ENCODE measurements around the gene TMED3. TPM values are rescaled to one million over a fixed set of nuclear protein-coding genes. Genes with fewer than 3 reads are reported as not detected.
"Not testable (repeated sequence)": the region's sequence is repeated elsewhere in the genome, so short reads cannot be mapped to it uniquely, and the experiment has no call there.

TMED3 gene
- total and polyA plus RNA-seq, 8 donors = 53.9 to 80.5 (median 56.6) TPM

- intact Hi-C loops (cut with DNase I) = no loop called here
- Histone ChIP-seq H3K27me3 (peaks cover 0 to 14% of the 10 kb centered on the region in 2 donors), H3K9me3 (no peaks in the 10 kb centered on the region), H3K36me3 (peaks cover 0 to 72% of the 10 kb centered on the region in 2 donors), H3K4me1 (peaks cover 0 to 8% of the 10 kb centered on the region in 2 donors), H3K4me3 (no peak overlapping the region), H3K27ac (no peak overlapping the region)
- TF ChIP-seq, protein P1, sequence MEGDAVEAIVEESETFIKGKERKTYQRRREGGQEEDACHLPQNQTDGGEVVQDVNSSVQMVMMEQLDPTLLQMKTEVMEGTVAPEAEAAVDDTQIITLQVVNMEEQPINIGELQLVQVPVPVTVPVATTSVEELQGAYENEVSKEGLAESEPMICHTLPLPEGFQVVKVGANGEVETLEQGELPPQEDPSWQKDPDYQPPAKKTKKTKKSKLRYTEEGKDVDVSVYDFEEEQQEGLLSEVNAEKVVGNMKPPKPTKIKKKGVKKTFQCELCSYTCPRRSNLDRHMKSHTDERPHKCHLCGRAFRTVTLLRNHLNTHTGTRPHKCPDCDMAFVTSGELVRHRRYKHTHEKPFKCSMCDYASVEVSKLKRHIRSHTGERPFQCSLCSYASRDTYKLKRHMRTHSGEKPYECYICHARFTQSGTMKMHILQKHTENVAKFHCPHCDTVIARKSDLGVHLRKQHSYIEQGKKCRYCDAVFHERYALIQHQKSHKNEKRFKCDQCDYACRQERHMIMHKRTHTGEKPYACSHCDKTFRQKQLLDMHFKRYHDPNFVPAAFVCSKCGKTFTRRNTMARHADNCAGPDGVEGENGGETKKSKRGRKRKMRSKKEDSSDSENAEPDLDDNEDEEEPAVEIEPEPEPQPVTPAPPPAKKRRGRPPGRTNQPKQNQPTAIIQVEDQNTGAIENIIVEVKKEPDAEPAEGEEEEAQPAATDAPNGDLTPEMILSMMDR (IDR thresholded peaks at IDR 0.05) = no peak
- no peak for DNase-seq
- no peak for ATAC-seq
These were observed 4.9 kb downstream of the TMED3 start for GRCh38 chr15:79315623-79316328.

DNA sequence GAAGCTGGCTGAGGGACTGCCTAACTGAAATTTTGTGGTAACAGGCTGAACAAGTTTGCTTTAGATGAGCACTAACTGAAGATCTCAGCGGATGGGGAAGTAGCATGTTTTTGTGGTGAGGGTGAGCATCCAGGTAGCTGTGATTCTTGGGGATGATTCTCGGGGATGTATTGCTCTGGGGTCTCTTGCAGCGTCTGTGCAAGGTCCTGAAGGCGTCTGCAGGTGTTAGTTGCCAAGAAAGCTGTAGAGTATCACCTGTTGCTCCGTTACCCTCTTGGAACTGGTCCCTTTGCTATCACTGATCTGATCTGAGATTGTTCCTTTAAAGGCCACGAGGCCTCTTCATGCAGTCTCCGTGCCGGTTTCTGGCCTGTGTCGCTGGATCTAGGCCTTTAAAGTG lies 6.0 kb downstream of the TMED3 start:
- DNase-seq (no peak), ATAC-seq (no peak)
- H3K9me3 ChIP-seq = no peaks in the 10 kb centered on the region
- peaks cover 0 to 5% of the 10 kb centered on the region in 2 donors for H3K4me1 ChIP-seq
- H3K36me3 ChIP-seq = peaks cover 0 to 81% of the 10 kb centered on the region in 2 donors
- no peak overlapping the region for H3K27ac ChIP-seq
- intact Hi-C loops (cut with DNase I) = no loop called here
- TF ChIP-seq, protein P1 (IDR thresholded peaks at IDR 0.05) = no peak
- H3K27me3 ChIP-seq = peaks cover 0 to 5% of the 10 kb centered on the region in 2 donors
- no peak overlapping the region for H3K4me3 ChIP-seq

DNA sequence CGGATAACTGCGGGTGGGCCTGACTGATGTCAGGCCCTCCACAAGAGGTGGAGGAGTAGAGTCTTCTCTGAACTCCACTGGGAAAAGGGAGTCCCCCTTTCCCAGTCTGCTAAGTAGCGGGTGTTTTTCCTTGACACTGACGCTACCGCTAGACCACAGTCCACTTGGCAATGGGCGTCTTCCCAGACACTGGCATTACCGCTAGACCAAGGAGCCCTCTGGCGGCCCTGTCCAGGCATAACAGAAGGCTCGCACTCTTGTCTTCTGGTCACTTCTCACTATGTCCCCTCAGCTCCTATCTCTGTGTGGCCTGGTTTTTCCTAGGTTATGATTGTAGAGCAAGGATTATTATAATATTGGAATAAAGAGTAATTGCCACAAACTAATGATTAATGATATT lies 9.1 kb downstream of the TMED3 start:
- H3K9me3 ChIP-seq; ATAC-seq; H3K4me1 ChIP-seq; DNase-seq; H3K27me3 ChIP-seq; intact Hi-C loops (cut with DNase I); H3K4me3 ChIP-seq; H3K27ac ChIP-seq: not testable (repeated sequence)
- H3K36me3 ChIP-seq = peaks cover 0 to 89% of the 10 kb centered on the region in 2 donors

GRCh38 chr15:79321876-79322275 lies 11.0 kb downstream of the TMED3 start:
- Histone ChIP-seq H3K4me1 (no peaks in the 10 kb centered on the region), H3K36me3 (peaks cover 0 to 82% of the 10 kb centered on the region in 2 donors), H3K4me3 (no peak overlapping the region), H3K27me3 (no peaks in the 10 kb centered on the region), H3K9me3 (no peaks in the 10 kb centered on the region), H3K27ac (no peak overlapping the region)
- DNase-seq (no peak), ATAC-seq (no peak)
- TF ChIP-seq, protein P1 (IDR thresholded peaks at IDR 0.05) = no peak
- intact Hi-C loops (cut with DNase I) = no loop called here

- H3K36me3 ChIP-seq = peaks cover 0 to 80% of the 10 kb centered on the region in 2 donors
- intact Hi-C loops (cut with DNase I) = no loop called here
- H3K9me3 ChIP-seq = no peaks in the 10 kb centered on the region
- TF ChIP-seq, protein P1 (IDR thresholded peaks at IDR 0.05) = no peak
- H3K27ac ChIP-seq = no peak overlapping the region
- DNase-seq (no peak), ATAC-seq (no peak)
- no peak overlapping the region for H3K4me3 ChIP-seq
- H3K27me3 ChIP-seq = no peaks in the 10 kb centered on the region
- H3K4me1 ChIP-seq = no peaks in the 10 kb centered on the region
These were observed 11.4 kb downstream of the TMED3 start for GRCh38 chr15:79322306-79322705.

GRCh38 chr15:79322945-79323344 lies 12.0 kb downstream of the TMED3 start:
- no peak overlapping the region for H3K4me3 ChIP-seq
- no peaks in the 10 kb centered on the region for H3K9me3 ChIP-seq
- intact Hi-C loops (cut with DNase I) = no loop called here
- no peak for ATAC-seq
- TF ChIP-seq, protein P1 (IDR thresholded peaks at IDR 0.05) = no peak
- DNase-seq = no peak
- H3K4me1 ChIP-seq = no peaks in the 10 kb centered on the region
- H3K27ac ChIP-seq = no peak overlapping the region
- H3K36me3 ChIP-seq = peaks cover 0 to 73% of the 10 kb centered on the region in 2 donors
- H3K27me3 ChIP-seq = no peaks in the 10 kb centered on the region
